Heart right ventricle (tissue), 16 donors: ENCODE data around the gene L3MBTL4. TPM values are rescaled to one million over a fixed set of nuclear protein-coding genes. Genes with fewer than 3 reads are reported as not detected.
"Not testable (repeated sequence)": the region's sequence is repeated elsewhere in the genome, so short reads cannot be mapped to it uniquely, and the experiment has no call there.

Experiments
- ATAC-seq, 8 donors: fragments of 200-7000 bp; cut with Tn5 transposase; one replicate each; pipeline ENCODE4 v1.9.1; 2020; ENCODE audit warnings: mild to moderate bottlenecking in 8 of 8, moderate library complexity in 8 of 8, moderate number of reproducible peaks in 1 of 8
- DNase-seq, 2 donors: peaks; one replicate each; pipeline ENCODE4 v3.0.0-alpha.2; 2020
- H3K27ac ChIP-seq, 10 donors: fragments of 200-600 bp; sonication (generic) in 2 of 10; one replicate each; pipeline versions ENCODE4 v1.5.0 to v1.8.0; 2020 to 2022; ENCODE audit warnings: mild to moderate bottlenecking in 3 of 10
- H3K27me3 ChIP-seq, 7 donors: fragments of 200-600 bp; one replicate each; pipeline ENCODE4 v1.8.0; 2021 to 2022; ENCODE audit warnings: mild to moderate bottlenecking in 2 of 7
- H3K36me3 ChIP-seq, 9 donors: fragments of 200-600 bp; sonication (generic) in 1 of 9; one replicate each; pipeline versions ENCODE4 v1.5.0 to v1.8.0; 2020 to 2022; ENCODE audit warnings: mild to moderate bottlenecking in 2 of 9
- H3K4me1 ChIP-seq, 9 donors: fragments of 200-600 bp; sonication (generic) in 1 of 9; one replicate each; pipeline versions ENCODE4 v1.5.0 to v1.8.0; 2020 to 2022; ENCODE audit warnings: mild to moderate bottlenecking in 4 of 9
- H3K4me3 ChIP-seq, 10 donors: fragments of 200-600 bp; sonication (generic) in 2 of 10; one replicate each; pipeline versions ENCODE4 v1.5.0 to v1.8.0; 2020 to 2022; ENCODE audit warnings: mild to moderate bottlenecking in 7 of 10, moderate library complexity in 2 of 10
- H3K9me3 ChIP-seq, 11 donors: fragments of 200-600 bp in 10 of 11; sonication (generic) in 2 of 11; one replicate each; pipeline versions ENCODE4 v1.5.0 to v1.8.0; 2013 to 2022; ENCODE audit warnings: mild to moderate bottlenecking in 2 of 11, control low read depth in 1 of 11, moderate library complexity in 1 of 11
- CTCF ChIP-seq, 9 donors: fragments of 200-600 bp; sonication (generic) in 2 of 9; IDR thresholded peaks; one replicate each; pipeline versions ENCODE4 v1.5.0 to v1.8.0; 2021 to 2022; ENCODE audit warnings: antibody characterized with exemption in 9 of 9, mild to moderate bottlenecking in 5 of 9, moderate library complexity in 1 of 9
- WGBS, 2 donors: extraction: QIAGEN DNeasy Blood & Tissue Kit; methylation state at CpG; one replicate each; pipeline ENCODE4 v1.1.7; 2013; ENCODE audit warnings: inconsistent platforms in 1 of 2; 5-methylcytosine and 5-hydroxymethylcytosine counted together
- intact Hi-C, 10 donors: fragments of 100-400 bp; cut with DNase I; formaldehyde crosslinking; loops; one replicate each; pipeline versions ENCODE4 v1.11.1 to v1.14.2; 2022
- polyA plus RNA-seq, 2 donors: library from polyadenylated mRNA; stranded (reverse); fragments of 200-250 nt; gene quantifications; one replicate each; pipeline ENCODE4 v1.2.3, GENCODE V29; 2013
- total RNA-seq, 10 donors: library from RNA; stranded (reverse); fragmentation: NEBNext Ultra II Directional in 3 of 10; extraction: Animal tissue kit (Norgen Biotek cat#: 25700) in 3 of 10; gene quantifications; one replicate each; pipeline versions ENCODE4 v1.2.1 to v1.2.4, GENCODE V29; 2021 to 2023
- donor health status: Arrhythmogenic right ventricular cardiomyopathy.
- donor health status: ischemic (EF 13 %, LVEDD 7.1; RV severe dilation, severe dysfunction).
- donor health status: healthy with polysubstance abuse.
- donor health status: DM: no; HTN: yes; CAD: no.
- donor health status: DM: no; HTN: no; CAD: no.
- donor health status: ischemic (EF 25% LVEDD 6.9; RV normal size, moderate dysfunction).
- donor health status: ischemic (EF 25% LVEDD 5.7; RV mildly dilated, moderate dysfunction).
- donor health status: healthy.
- donor health status: DM: yes; HTN: yes; CAD: no.
- donor health status: Ischemic cardiomyopathy.
- donor health status: ischemic (EF 35%, LVEDD 5.7; RV mildly dilated, moderate dysfunction).
- donor health status: nonischemic (EF 11% LVEDD 7.7; RV severe dilation, severe dysfunction).
- donor health status: DM: yes; HTN: yes; CAD: no.
- donor health status: PGD.
- donor health status: ischemic (EF 29% LVEDD 5.4; RV normal size, mild dysfunction).
- donor health status: nonischemic (EF 23%, LVEDD 6.1; RV moderate dilation, normal function).

L3MBTL4 gene
- total and polyA plus RNA-seq, 12 donors: 0.54 to 3.2 (median 1.3) TPM

GRCh38 chr18:6054256-6054842, 360.4 kb downstream of the L3MBTL4 start:
- H3K4me3 ChIP-seq: no peak overlapping the region
- H3K27ac ChIP-seq: no peak overlapping the region
- no peak for TF ChIP-seq CTCF (IDR thresholded peaks at IDR 0.05)
- peaks cover 0 to 5% (median 0%) of the 10 kb centered on the region in 11 donors for H3K9me3 ChIP-seq
- intact Hi-C loops: loop anchor here in 3 of 10 donors (5.0 to 10.0 kb wide), 3 partner anchors 60 to 80 kb away; no protein-coding TSS in a partner anchor
- no peak for DNase-seq
- H3K4me1 ChIP-seq: peaks cover 0 to 29% (median 11%) of the 10 kb centered on the region in 9 donors
- no peak for ATAC-seq
- no peaks in the 10 kb centered on the region for H3K27me3 ChIP-seq
- 68 to 76% methylated on average over 9 of the region's 9 CpGs for WGBS, 2 donors
- no peaks in the 10 kb centered on the region for H3K36me3 ChIP-seq

- DNase-seq: no peak
- no peaks in the 10 kb centered on the region for H3K27me3 ChIP-seq
- no peak overlapping the region for H3K4me3 ChIP-seq
- no peak for TF ChIP-seq CTCF (IDR thresholded peaks at IDR 0.05)
- H3K4me1 ChIP-seq: peaks cover 0 to 27% (median 11%) of the 10 kb centered on the region in 9 donors
- 89 to 91% methylated on average over 5 of the region's 5 CpGs for WGBS, 2 donors
- intact Hi-C loops: loop anchor here in 3 of 10 donors (5.0 to 10.0 kb wide), 3 partner anchors 62 to 82 kb away; no protein-coding TSS in a partner anchor
- peaks cover 0 to 21% (median 0%) of the 10 kb centered on the region in 11 donors for H3K9me3 ChIP-seq
- no peaks in the 10 kb centered on the region for H3K36me3 ChIP-seq
- H3K27ac ChIP-seq: no peak overlapping the region
- no peak for ATAC-seq
Observed at GRCh38 chr18:6052449-6052913, 362.2 kb downstream of the L3MBTL4 start.

DNA sequence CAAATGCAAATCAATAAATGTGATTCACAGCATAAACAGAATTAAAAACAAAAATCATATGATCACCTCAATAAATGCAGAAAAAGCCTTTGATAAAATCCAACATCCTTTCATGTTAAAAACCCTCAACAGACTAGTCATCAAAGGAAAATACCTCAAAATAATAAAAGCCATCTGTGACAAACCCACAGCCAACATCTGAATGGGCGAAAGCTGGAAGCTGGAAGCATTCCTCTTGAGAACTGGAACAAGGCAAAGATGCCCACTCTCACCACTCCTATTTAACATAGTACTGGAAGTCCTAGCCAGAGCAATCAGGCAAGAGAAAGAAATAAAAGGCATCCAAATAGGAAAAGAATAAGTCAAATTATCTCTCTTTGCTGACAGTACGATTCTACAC, 367.1 kb downstream of the L3MBTL4 start:
- DNase-seq, intact Hi-C loops: not testable (repeated sequence)

DNA sequence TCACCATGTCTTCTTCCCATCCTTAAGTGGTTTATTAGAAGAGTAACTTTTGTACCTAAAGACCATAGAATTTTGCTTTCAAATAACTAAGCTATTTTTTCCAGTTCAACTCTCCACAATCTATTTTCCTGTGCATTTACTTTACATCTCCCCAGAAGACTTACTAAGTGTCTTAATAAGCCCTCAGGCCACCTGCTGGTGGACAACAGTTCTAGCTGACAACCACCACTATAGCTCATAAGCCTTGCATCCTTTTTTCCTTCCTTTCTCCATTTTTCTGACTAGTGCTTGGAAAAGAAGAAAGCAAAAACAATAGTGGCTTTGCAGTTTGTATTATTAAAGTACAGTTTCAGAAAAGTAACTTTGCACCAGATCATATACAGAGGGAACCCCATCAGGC, 369.9 kb downstream of the L3MBTL4 start:
- H3K27ac ChIP-seq: no peak overlapping the region
- intact Hi-C loops: no loop called here
- no peak for TF ChIP-seq CTCF (IDR thresholded peaks at IDR 0.05)
- no peak for DNase-seq
- H3K4me3 ChIP-seq: no peak overlapping the region
- no peaks in the 10 kb centered on the region for H3K36me3 ChIP-seq
- H3K27me3 ChIP-seq: no peaks in the 10 kb centered on the region
- ATAC-seq: no peak
- no peaks in the 10 kb centered on the region for H3K4me1 ChIP-seq
- H3K9me3 ChIP-seq: peaks cover 0 to 44% (median 10%) of the 10 kb centered on the region in 11 donors

More for the DNA sequence above, 367.1 kb downstream of the L3MBTL4 start:
- ATAC-seq, H3K27ac ChIP-seq, H3K4me1 ChIP-seq, H3K36me3 ChIP-seq, H3K4me3 ChIP-seq, H3K27me3 ChIP-seq: not testable (repeated sequence)
- peaks cover 0 to 45% (median 10%) of the 10 kb centered on the region in 11 donors for H3K9me3 ChIP-seq
- WGBS, 2 donors: 89 to 97% methylated on average over 2 of the region's 2 CpGs

DNA sequence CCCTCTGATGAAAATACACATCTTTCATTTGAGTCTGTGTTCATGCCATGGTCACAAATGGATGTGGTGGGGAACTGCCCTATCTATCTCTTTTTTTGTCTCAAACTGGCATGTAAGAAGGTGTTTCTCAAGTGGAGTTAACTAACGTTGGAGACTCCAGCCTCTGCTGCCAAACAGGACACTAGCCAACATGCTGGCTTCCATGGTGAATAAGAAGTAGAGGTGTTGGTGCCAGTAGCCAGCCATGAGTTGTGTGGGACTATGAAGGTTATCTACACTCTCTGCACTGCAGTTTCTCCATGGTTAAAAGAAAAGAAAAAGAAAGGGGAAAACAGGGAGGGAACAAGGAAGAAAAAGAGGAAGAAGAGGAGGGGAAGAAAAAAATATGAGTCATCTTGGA, 370.4 kb downstream of the L3MBTL4 start:
- no peaks in the 10 kb centered on the region for H3K27me3 ChIP-seq
- DNase-seq (no peak), ATAC-seq (no peak)
- intact Hi-C loops: no loop called here
- TF ChIP-seq CTCF (IDR thresholded peaks at IDR 0.05): no peak
- no peak overlapping the region for H3K4me3 ChIP-seq
- no peaks in the 10 kb centered on the region for H3K36me3 ChIP-seq
- H3K27ac ChIP-seq: no peak overlapping the region
- H3K4me1 ChIP-seq: no peaks in the 10 kb centered on the region
- peaks cover 0 to 41% (median 10%) of the 10 kb centered on the region in 11 donors for H3K9me3 ChIP-seq
- WGBS, 2 donors: 40 to 48% methylated on average over 1 of the region's 1 CpG
